ENCODE measurements around the gene BABAM2.
A peak's percentile ranks its signal among the peaks of the same experiment; 100 is the strongest.

The BABAM2 gene

GRCh38 chr2:28377984-28378678 lies 487.6 kb downstream of the BABAM2 start:
- H3K9ac ChIP-seq (ENCODE audit: low read length), result peak overlapping the region; percentile 17
- no peak overlapping the region for H3K27ac ChIP-seq (ENCODE audit: low read depth, low read length)
- no peaks in the 10 kb centered on the region for H3K27me3 ChIP-seq (ENCODE audit: control insufficient read depth, insufficient read depth, low read length)
- H3K4me3 ChIP-seq (ENCODE audit: low read length), result no peak overlapping the region
- no peaks in the 10 kb centered on the region for H3K36me3 ChIP-seq (ENCODE audit: control insufficient read depth, insufficient read depth, low read length)
- no peaks in the 10 kb centered on the region for H3K4me1 ChIP-seq (ENCODE audit: control insufficient read depth, insufficient read depth, low read length)

GRCh38 chr2:28378679-28379584 lies 488.4 kb downstream of the BABAM2 start:
- Histone ChIP-seq H3K9ac (ENCODE audit: low read length) (peak overlapping the region; percentile 17), H3K4me1 (ENCODE audit: control insufficient read depth, insufficient read depth, low read length) (no peaks in the 10 kb centered on the region), H3K27me3 (ENCODE audit: control insufficient read depth, insufficient read depth, low read length) (no peaks in the 10 kb centered on the region), H3K4me3 (ENCODE audit: low read length) (no peak overlapping the region), H3K36me3 (ENCODE audit: control insufficient read depth, insufficient read depth, low read length) (no peaks in the 10 kb centered on the region), H3K27ac (ENCODE audit: low read depth, low read length) (no peak overlapping the region)

DNA sequence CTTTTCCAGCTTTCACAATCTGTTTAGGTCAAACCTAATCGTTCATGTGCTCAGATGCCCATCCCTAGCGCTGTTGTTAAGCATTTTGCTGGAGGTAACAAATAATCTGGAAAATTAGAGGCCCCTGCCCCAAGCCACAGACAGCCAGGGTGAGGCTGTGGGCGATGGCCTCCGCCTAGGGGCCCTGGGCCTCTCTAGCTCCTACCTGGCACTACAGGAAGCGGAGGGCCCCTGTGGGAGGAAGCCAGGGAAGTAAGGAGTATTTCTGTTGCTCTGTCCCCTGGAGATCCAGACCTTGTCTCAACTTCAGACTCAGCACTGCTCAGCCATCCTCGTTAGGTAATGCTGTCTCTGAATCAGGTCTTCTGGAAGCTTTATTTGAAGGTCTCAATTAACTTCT lies 489.7 kb downstream of the BABAM2 start:
- Histone ChIP-seq H3K27ac (ENCODE audit: low read depth, low read length) (no peak overlapping the region), H3K27me3 (ENCODE audit: control insufficient read depth, insufficient read depth, low read length) (no peaks in the 10 kb centered on the region), H3K4me1 (ENCODE audit: control insufficient read depth, insufficient read depth, low read length) (no peaks in the 10 kb centered on the region), H3K4me3 (ENCODE audit: low read length) (no peak overlapping the region), H3K36me3 (ENCODE audit: control insufficient read depth, insufficient read depth, low read length) (no peaks in the 10 kb centered on the region), H3K9ac (ENCODE audit: low read length) (no peak overlapping the region)

- Histone ChIP-seq H3K27me3 (ENCODE audit: control insufficient read depth, insufficient read depth, low read length) (no peaks in the 10 kb centered on the region), H3K27ac (ENCODE audit: low read depth, low read length) (no peak overlapping the region), H3K36me3 (ENCODE audit: control insufficient read depth, insufficient read depth, low read length) (no peaks in the 10 kb centered on the region), H3K4me1 (ENCODE audit: control insufficient read depth, insufficient read depth, low read length) (no peaks in the 10 kb centered on the region), H3K9ac (ENCODE audit: low read length) (no peak overlapping the region), H3K4me3 (ENCODE audit: low read length) (no peak overlapping the region)
Measured at GRCh38 chr2:28381225-28382180, 491.0 kb downstream of the BABAM2 start.

- no peaks in the 10 kb centered on the region for H3K4me1 ChIP-seq (ENCODE audit: control insufficient read depth, insufficient read depth, low read length)
- no peak overlapping the region for H3K9ac ChIP-seq (ENCODE audit: low read length)
Measured at GRCh38 chr2:28382755-28383154, 492.2 kb downstream of the BABAM2 start.

DNA sequence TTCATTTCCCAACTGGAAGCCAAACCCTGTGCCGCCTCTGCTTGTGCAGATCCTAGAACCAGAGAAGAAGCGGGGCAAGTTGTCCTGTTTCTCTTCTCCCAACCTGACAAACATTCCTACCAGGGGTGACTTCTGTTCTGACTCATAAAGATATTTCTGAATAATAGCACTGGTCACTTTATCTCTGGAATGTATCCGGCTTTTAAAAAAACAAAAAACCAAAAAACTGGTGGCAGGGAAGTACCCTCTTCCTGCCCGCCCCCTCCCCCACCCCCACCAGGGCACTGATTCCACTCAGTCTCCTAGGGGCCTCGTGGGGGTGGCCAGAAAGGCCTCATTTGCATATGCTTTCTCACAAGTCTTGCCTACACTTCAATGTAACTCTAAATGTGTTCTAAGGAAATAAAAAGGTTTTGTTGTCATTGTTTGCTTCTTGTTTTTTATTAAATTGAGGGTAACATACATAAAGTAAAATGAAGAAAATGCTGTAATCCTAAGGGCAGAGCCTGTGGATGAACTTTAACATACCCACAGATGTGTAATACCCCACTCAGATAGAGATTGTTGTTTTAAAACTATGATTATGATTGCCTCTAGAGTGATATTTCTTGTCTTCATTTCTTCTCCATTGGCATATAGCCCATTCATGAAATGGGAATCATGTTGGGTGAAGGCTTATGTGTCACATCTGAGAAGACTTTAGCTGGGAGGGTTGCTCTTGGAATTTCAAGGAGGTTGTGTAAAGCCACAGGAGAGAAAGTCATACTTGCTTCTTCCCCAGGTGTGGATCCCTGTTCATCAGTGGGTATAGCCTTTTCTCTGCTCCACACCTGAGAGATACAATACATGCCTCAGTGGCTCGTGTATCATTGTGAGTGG lies 496.8 kb downstream of the BABAM2 start:
- no peak overlapping the region for H3K9ac ChIP-seq (ENCODE audit: low read length)
- H3K4me3 ChIP-seq (ENCODE audit: low read length), result no peak overlapping the region
- H3K27ac ChIP-seq (ENCODE audit: low read depth, low read length), result no peak overlapping the region
- no peaks in the 10 kb centered on the region for H3K36me3 ChIP-seq (ENCODE audit: control insufficient read depth, insufficient read depth, low read length)
- peaks cover 2% of the 10 kb centered on the region for H3K4me1 ChIP-seq (ENCODE audit: control insufficient read depth, insufficient read depth, low read length)
- H3K27me3 ChIP-seq (ENCODE audit: control insufficient read depth, insufficient read depth, low read length), result no peaks in the 10 kb centered on the region

More at GRCh38 chr2:28382755-28383154, 492.2 kb downstream of the BABAM2 start:
- H3K27me3 ChIP-seq (ENCODE audit: control insufficient read depth, insufficient read depth, low read length), result no peaks in the 10 kb centered on the region
- no peaks in the 10 kb centered on the region for H3K36me3 ChIP-seq (ENCODE audit: control insufficient read depth, insufficient read depth, low read length)
- H3K4me3 ChIP-seq (ENCODE audit: low read length), result no peak overlapping the region
- no peak overlapping the region for H3K27ac ChIP-seq (ENCODE audit: low read depth, low read length)
